Sigmoid colon (tissue), 7 donors: ENCODE data around the gene UBE3C. TPM values are rescaled to one million over a fixed set of nuclear protein-coding genes. Genes with fewer than 3 reads are reported as not detected.
"Not testable (repeated sequence)": the region's sequence is repeated elsewhere in the genome, so short reads cannot be mapped to it uniquely, and the experiment has no call there.

Experiments used
- DNase-seq: peaks from one replicate; pipeline ENCODE4 v3.0.0-alpha.2; 2019
- H3K27ac ChIP-seq, 4 donors: fragments of 200-600 bp; sonication (generic); one replicate each; pipeline ENCODE4 v1.5.1; 2016 to 2019; ENCODE audit warnings: mild to moderate bottlenecking in 1 of 4
- H3K27me3 ChIP-seq, 3 donors: fragments of 200-600 bp; sonication (generic); one replicate each; pipeline ENCODE4 v1.5.1; 2019; ENCODE audit warnings: mild to moderate bottlenecking in 1 of 3
- H3K36me3 ChIP-seq, 4 donors: fragments of 200-600 bp; sonication (generic); one replicate each; pipeline ENCODE4 v1.5.1; 2016 to 2019
- H3K4me1 ChIP-seq, 4 donors: fragments of 200-600 bp; sonication (generic); one replicate each; pipeline ENCODE4 v1.5.1; 2017 to 2019
- H3K4me3 ChIP-seq, 4 donors: fragments of 200-600 bp; sonication (generic); one replicate each; pipeline ENCODE4 v1.5.1; 2017 to 2019; ENCODE audit warnings: mild to moderate bottlenecking in 2 of 4, moderate library complexity in 1 of 4
- H3K9me3 ChIP-seq, 4 donors: fragments of 200-600 bp in 3 of 4; sonication (generic) in 3 of 4; one replicate each; pipeline versions ENCODE4 v1.5.1 to v1.6.1; 2013 to 2019
- EP300 ChIP-seq, 4 donors: sonication (generic); formaldehyde crosslinking; IDR thresholded peaks; one replicate each; pipeline ENCODE4 v1.6.1; 2017; ENCODE audit warnings: antibody characterized with exemption in 4 of 4
- POLR2A ChIP-seq, 2 donors: fragments of 450-650 bp; IDR thresholded peaks; one replicate each; pipeline ENCODE4 v1.6.1; 2016; ENCODE audit warnings: antibody characterized with exemption in 2 of 2, mild to moderate bottlenecking in 2 of 2, moderate library complexity in 2 of 2
- POLR2AphosphoS5 ChIP-seq, 4 donors: sonication (generic); formaldehyde crosslinking; IDR thresholded peaks; one replicate each; pipeline ENCODE4 v1.6.1; 2017; ENCODE audit warnings: antibody characterized with exemption in 4 of 4
- WGBS, 2 donors: extraction: QIAGEN DNeasy Blood & Tissue Kit; methylation state at CpG; one replicate each; pipeline ENCODE4 v1.1.7; 2013; 5-methylcytosine and 5-hydroxymethylcytosine counted together
- intact Hi-C: fragments of 100-400 bp; cut with DNase I; formaldehyde crosslinking; loops from one replicate; pipeline ENCODE4 v1.15.1; 2023
- polyA plus RNA-seq, 3 donors: library from polyadenylated mRNA; stranded (reverse); fragments of 200-250 nt; gene quantifications; one replicate each; pipeline ENCODE4 v1.2.3, GENCODE V29; 2013
- total RNA-seq, 4 donors: library from RNA; depleted of rRNA; stranded (reverse); fragments of >200 nt; gene quantifications; one replicate each; pipeline ENCODE4 v1.1.0, GENCODE V29; 2016
- TF ChIP-seq, protein P1 (sequence below), 4 experiments: fragments of 450-650 bp in 3 of 4; fragments of 200-600 bp in 1 of 4; IDR thresholded peaks; one replicate each; pipeline ENCODE4 v1.5.1; 2016 to 2019; ENCODE audit warnings: antibody characterized with exemption in 4 of 4, mild to moderate bottlenecking in 3 of 4, moderate library complexity in 2 of 4
- donor health status: healthy with polysubstance abuse.
- donor health status: Bipolar disorder and iron deficiency.
- donor health status: healthy.

Gene UBE3C
- total and polyA plus RNA-seq, 7 donors, result 21.0 to 84.2 (median 55.7) TPM

DNA sequence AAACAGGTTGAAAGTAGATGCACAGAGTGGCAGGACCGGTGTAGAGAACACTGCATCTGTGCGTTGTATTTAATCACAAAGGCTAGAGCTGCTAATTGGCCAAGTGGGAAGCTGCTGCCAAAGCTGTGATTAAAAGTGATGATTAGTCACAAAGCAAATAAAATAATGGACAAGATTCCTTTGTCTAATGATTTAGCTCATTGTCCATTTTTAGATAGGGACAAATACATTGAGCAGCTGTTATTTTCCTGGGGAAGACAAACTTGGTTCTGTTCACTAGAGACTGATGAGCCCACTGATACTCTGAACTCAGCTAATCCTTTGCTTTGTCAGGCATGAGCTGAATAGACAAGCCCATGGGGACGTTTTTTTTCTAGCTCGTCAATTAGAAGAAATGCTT is 19.7 kb downstream of the UBE3C start:
- no peak for DNase-seq

DNA sequence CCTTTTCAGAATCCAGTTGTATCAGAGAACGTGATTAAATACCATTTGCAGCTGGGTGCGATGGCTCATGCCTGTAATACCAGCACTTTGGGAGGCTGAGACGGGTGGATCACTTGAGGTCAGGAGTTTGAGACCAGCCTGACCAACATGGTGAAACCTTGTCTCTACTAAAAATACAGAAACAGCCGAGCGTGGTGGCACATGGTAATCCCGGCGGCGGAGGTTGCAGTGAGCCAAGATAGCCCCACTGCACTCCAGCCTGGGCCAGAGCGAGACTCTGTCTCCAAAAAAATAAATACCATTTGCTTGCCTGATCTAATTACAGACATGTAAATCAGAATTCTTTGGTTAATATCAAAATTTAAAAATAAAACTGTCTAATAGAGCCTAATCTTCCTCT is 20.8 kb downstream of the UBE3C start:
- DNase-seq, H3K36me3 ChIP-seq, H3K9me3 ChIP-seq, intact Hi-C loops, H3K4me3 ChIP-seq, H3K27me3 ChIP-seq, H3K27ac ChIP-seq: not testable (repeated sequence)
- H3K4me1 ChIP-seq, result peaks cover 0 to 11% (median 2%) of the 10 kb centered on the region in 4 donors
- WGBS, 2 donors, result 90 to 94% methylated on average over 9 of the region's 9 CpGs

More for the DNA sequence above, 19.7 kb downstream of the UBE3C start:
- peaks cover 0 to 11% (median 2%) of the 10 kb centered on the region in 4 donors for H3K4me1 ChIP-seq
- H3K27me3 ChIP-seq, result no peaks in the 10 kb centered on the region
- WGBS, 2 donors, result 79% methylated on average over 4 of the region's 4 CpGs
- intact Hi-C loops, result no loop called here
- TF ChIP-seq POLR2A (IDR thresholded peaks at IDR 0.05), result no peak
- TF ChIP-seq POLR2AphosphoS5 (IDR thresholded peaks at IDR 0.05), result no peak
- no peak for TF ChIP-seq EP300 (IDR thresholded peaks at IDR 0.05)
- TF ChIP-seq, protein P1, sequence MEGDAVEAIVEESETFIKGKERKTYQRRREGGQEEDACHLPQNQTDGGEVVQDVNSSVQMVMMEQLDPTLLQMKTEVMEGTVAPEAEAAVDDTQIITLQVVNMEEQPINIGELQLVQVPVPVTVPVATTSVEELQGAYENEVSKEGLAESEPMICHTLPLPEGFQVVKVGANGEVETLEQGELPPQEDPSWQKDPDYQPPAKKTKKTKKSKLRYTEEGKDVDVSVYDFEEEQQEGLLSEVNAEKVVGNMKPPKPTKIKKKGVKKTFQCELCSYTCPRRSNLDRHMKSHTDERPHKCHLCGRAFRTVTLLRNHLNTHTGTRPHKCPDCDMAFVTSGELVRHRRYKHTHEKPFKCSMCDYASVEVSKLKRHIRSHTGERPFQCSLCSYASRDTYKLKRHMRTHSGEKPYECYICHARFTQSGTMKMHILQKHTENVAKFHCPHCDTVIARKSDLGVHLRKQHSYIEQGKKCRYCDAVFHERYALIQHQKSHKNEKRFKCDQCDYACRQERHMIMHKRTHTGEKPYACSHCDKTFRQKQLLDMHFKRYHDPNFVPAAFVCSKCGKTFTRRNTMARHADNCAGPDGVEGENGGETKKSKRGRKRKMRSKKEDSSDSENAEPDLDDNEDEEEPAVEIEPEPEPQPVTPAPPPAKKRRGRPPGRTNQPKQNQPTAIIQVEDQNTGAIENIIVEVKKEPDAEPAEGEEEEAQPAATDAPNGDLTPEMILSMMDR (IDR thresholded peaks at IDR 0.05), result no peak
- H3K27ac ChIP-seq, result no peak overlapping the region
- no peaks in the 10 kb centered on the region for H3K9me3 ChIP-seq
- H3K4me3 ChIP-seq, result no peak overlapping the region
- no peaks in the 10 kb centered on the region for H3K36me3 ChIP-seq

DNA sequence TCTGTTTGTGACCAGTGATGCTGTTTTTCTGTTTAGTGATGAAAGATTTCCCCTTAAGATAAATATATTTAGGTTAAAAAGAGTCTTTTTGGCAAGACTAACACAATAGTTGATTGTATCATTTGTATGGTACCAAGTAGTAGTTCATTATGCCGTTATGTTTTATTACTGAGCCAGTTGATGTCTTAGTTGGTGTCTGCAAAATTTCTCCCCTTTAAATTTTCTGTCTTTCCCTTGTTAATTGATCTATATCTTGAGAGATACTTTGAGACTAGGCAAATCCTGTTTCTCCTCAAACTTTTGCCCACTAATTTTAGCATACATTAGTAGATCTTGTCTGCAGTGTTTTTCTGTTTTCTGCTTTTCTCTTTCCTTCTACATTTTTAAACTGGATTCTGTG is 21.7 kb downstream of the UBE3C start:
- 31 to 71% methylated on average over 1 of the region's 1 CpG for WGBS, 2 donors

DNA sequence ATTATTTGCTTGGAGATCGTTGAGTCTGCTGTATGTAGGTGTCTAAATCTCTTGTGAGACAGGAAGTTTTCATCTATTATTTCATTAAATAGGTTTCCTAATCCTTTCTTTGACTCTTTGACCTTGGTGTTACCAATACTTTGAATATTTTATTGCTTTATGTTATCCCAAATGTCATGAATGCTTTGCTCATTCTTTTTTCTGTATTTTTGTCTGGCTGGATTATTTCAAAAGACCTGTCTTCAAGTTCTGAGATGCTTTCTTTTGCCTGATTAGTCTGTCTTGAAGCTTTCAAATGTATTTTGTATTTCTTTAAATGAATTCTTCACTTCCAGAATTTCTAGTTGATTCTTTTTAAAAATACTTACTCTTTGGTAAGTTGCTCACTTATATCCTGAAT is 27.3 kb downstream of the UBE3C start:
- TF ChIP-seq POLR2A (IDR thresholded peaks at IDR 0.05), result no peak
- TF ChIP-seq POLR2AphosphoS5 (IDR thresholded peaks at IDR 0.05), result no peak
- TF ChIP-seq EP300 (IDR thresholded peaks at IDR 0.05), result no peak
- TF ChIP-seq, protein P1 (IDR thresholded peaks at IDR 0.05), result no peak
- DNase-seq, result no peak
- Histone ChIP-seq H3K4me3 (no peak overlapping the region), H3K4me1 (no peaks in the 10 kb centered on the region), H3K27ac (no peak overlapping the region), H3K36me3 (peaks cover 0 to 57% (median 10%) of the 10 kb centered on the region in 4 donors), H3K9me3 (no peaks in the 10 kb centered on the region), H3K27me3 (no peaks in the 10 kb centered on the region)
- intact Hi-C loops, result no loop called here
- 78 to 92% methylated on average over 1 of the region's 1 CpG for WGBS, 2 donors

More for the DNA sequence above, 21.7 kb downstream of the UBE3C start:
- Histone ChIP-seq H3K36me3 (peaks cover 0 to 13% (median under 1%) of the 10 kb centered on the region in 4 donors), H3K4me1 (peaks cover 0 to 11% (median 2%) of the 10 kb centered on the region in 4 donors), H3K9me3 (no peaks in the 10 kb centered on the region), H3K4me3 (no peak overlapping the region), H3K27ac (no peak overlapping the region), H3K27me3 (no peaks in the 10 kb centered on the region)
- no peak for TF ChIP-seq EP300 (IDR thresholded peaks at IDR 0.05)
- TF ChIP-seq POLR2A (IDR thresholded peaks at IDR 0.05), result no peak
- TF ChIP-seq, protein P1 (IDR thresholded peaks at IDR 0.05), result no peak
- TF ChIP-seq POLR2AphosphoS5 (IDR thresholded peaks at IDR 0.05), result no peak
- no peak for DNase-seq
- intact Hi-C loops, result no loop called here

DNA sequence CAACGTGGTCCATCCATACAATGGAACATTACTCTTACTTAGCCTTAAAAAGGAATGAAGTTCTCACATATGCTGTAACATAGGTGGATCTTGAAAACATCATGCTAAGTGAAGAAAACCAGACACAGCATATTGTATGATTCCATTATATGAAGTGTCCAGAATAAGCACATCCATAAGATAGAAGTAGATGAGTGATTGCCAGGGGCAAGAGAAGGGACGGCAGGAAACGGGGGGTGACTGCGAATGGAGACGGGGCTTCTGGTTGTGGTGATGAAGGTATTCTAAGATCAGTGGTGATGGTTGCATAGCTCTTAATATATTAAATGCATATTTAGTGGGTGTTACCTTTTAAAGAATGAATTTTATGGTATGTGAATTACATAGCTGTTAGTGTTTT is 29.8 kb downstream of the UBE3C start:
- WGBS, 2 donors, result 95 to 97% methylated on average over 5 of the region's 5 CpGs
- TF ChIP-seq, protein P1 (IDR thresholded peaks at IDR 0.05), result no peak
- TF ChIP-seq EP300 (IDR thresholded peaks at IDR 0.05) (no peak), POLR2AphosphoS5 (IDR thresholded peaks at IDR 0.05) (no peak), POLR2A (IDR thresholded peaks at IDR 0.05) (no peak)
- Histone ChIP-seq H3K36me3 (peaks cover 0 to 80% (median 11%) of the 10 kb centered on the region in 4 donors), H3K9me3 (no peaks in the 10 kb centered on the region), H3K4me3 (no peak overlapping the region), H3K27ac (no peak overlapping the region), H3K27me3 (no peaks in the 10 kb centered on the region), H3K4me1 (no peaks in the 10 kb centered on the region)
- DNase-seq, result no peak
- intact Hi-C loops, result no loop called here
